K562 (cell line): ENCODE data around the gene TMEM242. TPM values are rescaled to one million over a fixed set of nuclear protein-coding genes. Genes with fewer than 3 reads are reported as not detected.

Experiments
- ATAC-seq: fragments of 200-7000 bp; cut with Tn5 transposase; 3 replicates; pipeline ENCODE4 v1.9.1; 2020; ENCODE audit warnings: moderate library complexity
- BruUV-seq: library from RNA; stranded (reverse); fragments of 400-500 nt; replicated peaks from 2 replicates; lab custom pipeline; 2021; lab: Mats Ljungman, UMichigan
- CTCF ChIA-PET: fragments of 300-600 bp; formaldehyde crosslinking; extraction: SDS; loops from one replicate; lab custom pipeline; 2021; ENCODE audit warnings: low intra/inter-chr PET ratio; lab: Yijun Ruan, JAX
- POLR2A ChIA-PET: fragments of 300-600, 350-650 bp; sonication (Branson Sonifier 250); formaldehyde crosslinking; extraction: SDS; loops from one replicate; lab custom pipeline; 2021; ENCODE audit warnings: antibody characterized with exemption, inconsistent platforms; lab: Yijun Ruan, JAX
- DNase-seq, 4 experiments: peaks; one replicate each; pipeline versions ENCODE4 v3.0.0 to v3.0.0-alpha.2; 2011 to 2018; ENCODE audit warnings: low spot score in 3 of 4, mixed read lengths in 3 of 4; ENCODE audit errors: extremely low read depth in 1 of 4
- FAIRE-seq: peaks from 2 replicates; lab custom pipeline; 2011; peaks lifted over from hg19 to GRCh38; lab: Jason Lieb, UNC
- H2AFZ ChIP-seq: 2 replicates; pipeline ENCODE4 v1.6.0; 2011; ENCODE audit warnings: low read depth, low read length, control low read depth, inconsistent platforms
- H3K27ac ChIP-seq: fragments of 200-600 bp; 3 replicates; pipeline ENCODE4 v1.8.0; 2011; ENCODE audit warnings: low read depth, mild to moderate bottlenecking, control low read depth, inconsistent platforms, low read length, moderate library complexity, mixed read lengths; ENCODE audit errors: extremely low read depth
- H3K27me3 ChIP-seq, 2 experiments: fragments of 300-600 bp in 1 of 2; 2 replicates in 1 of 2; 3 replicates in 1 of 2; pipeline versions ENCODE4 v1.6.0 to v1.8.0; 2011; ENCODE audit warnings: inconsistent platforms in 2 of 2, low read length in 2 of 2, mild to moderate bottlenecking in 1 of 2, mixed read lengths in 1 of 2, moderate library complexity in 1 of 2; ENCODE audit not compliant: control insufficient read depth in 2 of 2, insufficient read depth in 2 of 2
- H3K36me3 ChIP-seq: fragments of 300-600 bp; 3 replicates; pipeline ENCODE4 v1.8.0; 2011; ENCODE audit warnings: mild to moderate bottlenecking, low read length, inconsistent platforms; ENCODE audit not compliant: control insufficient read depth, insufficient read depth
- H3K4me1 ChIP-seq, 2 experiments: fragments of 200-600 bp in 1 of 2; replicated peaks in 1 of 2; 2 replicates in 1 of 2; 3 replicates in 1 of 2; pipeline versions ENCODE4 v1.5.1 to v1.8.0; 2011; ENCODE audit warnings: inconsistent platforms in 2 of 2, low read length in 2 of 2, mild to moderate bottlenecking in 1 of 2, mixed read lengths in 1 of 2, moderate library complexity in 1 of 2; ENCODE audit not compliant: control insufficient read depth in 2 of 2, insufficient read depth in 2 of 2
- H3K4me2 ChIP-seq: 2 replicates; pipeline ENCODE4 v1.6.1; 2011; ENCODE audit warnings: low read length, control low read depth, inconsistent platforms, mixed read lengths; ENCODE audit not compliant: insufficient read depth
- H3K4me3 ChIP-seq: fragments of 200-600 bp; sonication (generic), shearing (Covaris generic); 2 replicates; pipeline ENCODE4 v1.5.1; 2016; ENCODE audit warnings: control low read depth, inconsistent platforms
- H3K79me2 ChIP-seq: fragments of 200-600 bp; 3 replicates; pipeline ENCODE4 v1.8.0; 2011; ENCODE audit warnings: low read length, inconsistent platforms; ENCODE audit not compliant: control insufficient read depth, insufficient read depth
- H3K9ac ChIP-seq, 2 experiments: 2 replicates each; pipeline versions ENCODE4 v1.6.0 to v1.6.1; 2011; ENCODE audit warnings: low read depth in 2 of 2, low read length in 2 of 2, control low read depth in 1 of 2, inconsistent platforms in 1 of 2, mild to moderate bottlenecking in 1 of 2, mixed read lengths in 1 of 2; ENCODE audit not compliant: insufficient read depth in 1 of 2
- H3K9me1 ChIP-seq: one replicate; pipeline ENCODE4 v1.6.0; 2011; ENCODE audit warnings: inconsistent platforms, mild to moderate bottlenecking, low read length, moderate library complexity; ENCODE audit not compliant: control insufficient read depth, insufficient read depth
- H3K9me3 ChIP-seq: replicated peaks from 2 replicates; pipeline ENCODE4 v1.5.1; 2011; ENCODE audit warnings: low read depth, low read length, inconsistent platforms; ENCODE audit not compliant: control insufficient read depth, insufficient read depth
- H4K20me1 ChIP-seq: replicated peaks from 2 replicates; pipeline ENCODE4 v1.6.1; 2011; ENCODE audit warnings: low read length, inconsistent platforms, mixed read lengths; ENCODE audit not compliant: control insufficient read depth, insufficient read depth
- C11orf30 ChIP-seq: fragments of 450-650 bp; IDR thresholded peaks from 2 replicates; pipeline ENCODE4 v1.6.1; 2016; ENCODE audit warnings: low read depth, mild to moderate bottlenecking
- FOXM1 ChIP-seq, 2 experiments: fragments of 450-650 bp in 1 of 2; sonication (generic) in 1 of 2; formaldehyde crosslinking in 1 of 2; IDR thresholded peaks; 2 replicates each; pipeline versions ENCODE4 v1.6.1 to v1.9.0; 2017 to 2022; ENCODE audit warnings: low read depth in 2 of 2, mild to moderate bottlenecking in 2 of 2, missing genetic modification reagents in 1 of 2, moderate library complexity in 1 of 2
- MAFG ChIP-seq: fragments of 450-650 bp; conservative IDR thresholded peaks from 2 replicates; pipeline ENCODE4 v1.6.1; 2016; ENCODE audit warnings: missing genetic modification characterization, missing compliant biosample characterization
- NR4A1 ChIP-seq, 2 experiments: fragments of 250-450 bp in 1 of 2; fragments of 450-650 bp in 1 of 2; sonication (Bioruptor Pico) in 1 of 2; IDR thresholded peaks; 2 replicates each; pipeline versions ENCODE4 v1.4.0 to v1.6.1; 2016 to 2020; ENCODE audit warnings: mild to moderate bottlenecking in 2 of 2, missing compliant biosample characterization in 1 of 2, missing genetic modification characterization in 1 of 2, moderate library complexity in 1 of 2
- PHF21A ChIP-seq: fragments of 450-650 bp; IDR thresholded peaks from 2 replicates; pipeline ENCODE4 v1.6.1; 2017; ENCODE audit warnings: low read depth, borderline replicate concordance
- POU5F1 ChIP-seq: fragments of 150-350 bp; IDR thresholded peaks from 2 replicates; pipeline ENCODE4 v1.6.1; 2014; ENCODE audit warnings: borderline replicate concordance, low read length, low read depth, mild to moderate bottlenecking; ENCODE audit not compliant: partially characterized antibody
- TRIM24 ChIP-seq, 2 experiments: fragments of 450-650 bp; IDR thresholded peaks; 2 replicates each; pipeline ENCODE4 v1.6.1; 2016
- ZNF316 ChIP-seq: fragments of 450-650 bp; IDR thresholded peaks from 2 replicates; pipeline ENCODE4 v1.6.1; 2016
- WGBS: fragments of 100-300 bp; shearing (Covaris generic); methylation state at CpG from one replicate; pipeline ENCODE4 v1.1.6; 2016; ENCODE audit warnings: low coverage, mixed read lengths; ENCODE audit not compliant: insufficient coverage; ENCODE audit errors: missing lambda C conversion rate; 5-methylcytosine and 5-hydroxymethylcytosine counted together
- in situ Hi-C: fragments of 300-500 bp; cut with MboI; formaldehyde crosslinking; loops from 4 replicates; pipeline ENCODE4 v1.15.0; 2018; ENCODE audit warnings: inconsistent platforms, mixed read lengths
- intact Hi-C: fragments of 100-400 bp; cut with micrococcal nuclease; formaldehyde crosslinking; loops from 2 replicates; pipeline ENCODE4 v1.14.2; 2022
- polyA plus RNA-seq, 8 experiments: library from polyadenylated mRNA; depleted of rRNA in 4 of 8; stranded (reverse) in 5 of 8; unstranded in 3 of 8; fragments of >200 nt; fragmentation: Nextera tagmentation in 2 of 8; fragmentation: Illumina TruSeq in 1 of 8; extraction: Ambion mirVana in 2 of 8; extraction: Trizol in 1 of 8; gene quantifications; 2 replicates each; pipeline versions ENCODE4 v1.2.1 to v1.2.3, GENCODE V29; 2011 to 2014; ENCODE audit warnings: inconsistent platforms in 1 of 8, missing spikeins in 1 of 8
- total RNA-seq, 7 experiments: library from RNA; depleted of rRNA in 6 of 7; stranded (reverse); fragments of >200 nt in 6 of 7; fragmentation: Illumina TruSeq in 2 of 7; extraction: Trizol in 2 of 7; gene quantifications; 2 replicates each; pipeline versions ENCODE4 v1.2.1 to v1.2.3, GENCODE V29; 2011 to 2021; ENCODE audit warnings: low replicate concordance in 1 of 7

The TMEM242 gene
- total and polyA plus RNA-seq, 9 of the 15 experiments (the other 6 are each of a cell fraction or from before 2014, with no cell fraction given): 9.5 to 35.3 (median 16.5) TPM

DNA sequence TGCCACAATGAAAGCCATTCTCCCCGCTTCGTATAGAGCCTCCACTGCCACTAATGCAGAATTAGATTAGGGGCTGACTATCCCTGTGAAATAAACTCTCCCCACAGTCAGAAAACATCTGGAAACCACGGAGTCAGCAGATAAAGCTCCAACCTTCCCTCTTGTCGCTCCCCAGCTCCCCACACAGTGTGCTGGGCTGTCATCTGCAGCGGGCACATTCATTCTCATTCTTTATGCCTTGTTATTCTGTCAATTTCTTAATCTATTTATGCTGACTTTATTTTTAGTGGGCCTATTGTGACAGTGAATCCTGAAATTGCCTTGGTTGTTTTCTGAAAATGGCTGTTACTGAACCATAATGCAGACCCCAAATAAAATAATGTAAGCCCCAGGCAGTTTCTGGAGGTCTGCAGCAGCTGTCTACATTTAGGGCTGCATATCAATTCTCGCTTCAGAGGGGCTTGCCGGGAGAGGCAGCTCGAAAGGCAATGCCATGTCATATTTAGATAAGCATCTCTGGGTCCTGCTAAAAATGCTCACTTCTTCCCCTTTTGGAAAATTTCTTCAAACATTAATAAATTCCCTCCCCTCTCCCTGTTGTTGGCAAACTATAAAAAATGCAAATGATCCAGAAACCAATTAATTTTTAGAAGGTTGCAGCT lies 71.6 kb downstream of the TMEM242 start:
- in situ Hi-C loops: no loop called here
- Histone ChIP-seq H2AFZ (no peak overlapping the region), H3K4me3 (no peak overlapping the region), H3K79me2 (no peaks in the 10 kb centered on the region), H3K4me1 (no peaks in the 10 kb centered on the region; a peak in 2 of 5 replicates), H3K36me3 (no peaks in the 10 kb centered on the region), H4K20me1 (no peaks in the 10 kb centered on the region), H3K4me2 (no peak overlapping the region), H3K27me3 (peaks cover 44 to 55% of the 10 kb centered on the region in 2 experiments), H3K9me1 (no peaks in the 10 kb centered on the region), H3K9ac (no peak overlapping the region), H3K27ac (no peak overlapping the region)
- DNase-seq (no peak), FAIRE-seq (no peak), ATAC-seq (no peak)
- CTCF ChIA-PET: no interaction called here
- no TSS peak for BruUV-seq
- peak; percentile 61 for TF ChIP-seq MAFG
- TF ChIP-seq POU5F1: no peak
- no peak for TF ChIP-seq TRIM24 (IDR thresholded peaks at IDR 0.05)
- no peak for TF ChIP-seq PHF21A
- peak; percentile 74 for TF ChIP-seq ZNF316
- no peak for TF ChIP-seq FOXM1 (IDR thresholded peaks at IDR 0.05; ENCODE audit: low read depth)
- TF ChIP-seq FOXM1 (CRISPR knock-in tag; IDR thresholded peaks at IDR 0.05; ENCODE audit: low read depth): no peak
- no peak for TF ChIP-seq NR4A1 (CRISPR knock-in tag; IDR thresholded peaks at IDR 0.05)
- no peak for TF ChIP-seq NR4A1 (tag; IDR thresholded peaks at IDR 0.05)
- TF ChIP-seq C11orf30: peak; percentile 57
- TF ChIP-seq, all 486 proteins: peak for 3
- H3K9me3 ChIP-seq: no peaks in the 10 kb centered on the region
- intact Hi-C loops: no loop called here
- WGBS: 13% methylated on average over 8 of the region's 8 CpGs
- POLR2A ChIA-PET: interaction anchor here (0.8 to 1.4 kb wide), 2 partner anchors 9 to 16 kb away, joined by 4 to 6 read pairs; no protein-coding TSS in a partner anchor
